ENCODE data around the gene SRPK3.

The SRPK3 gene

DNA sequence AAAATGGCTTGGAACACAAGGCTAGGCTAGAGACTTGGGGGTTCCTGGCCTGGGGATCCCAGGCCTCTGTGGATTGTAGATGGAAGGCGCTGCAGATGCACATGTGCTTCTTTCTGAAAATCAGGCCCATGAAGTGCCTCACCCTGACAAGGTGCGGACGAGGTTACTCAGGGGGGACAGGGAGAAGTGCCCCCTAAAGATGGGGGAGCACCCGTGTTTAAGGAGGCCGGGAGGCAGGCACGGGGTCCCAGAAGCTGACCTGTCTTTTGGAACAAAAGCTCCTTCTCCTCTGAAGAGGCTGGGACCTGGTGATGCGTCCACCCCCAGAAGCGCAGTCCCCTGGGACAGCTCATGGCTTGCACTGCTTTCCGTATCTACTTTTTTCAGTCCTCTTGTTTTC lies 47.1 kb downstream of the SRPK3 start:
- Histone ChIP-seq H4K20me1 (ENCODE audit: control insufficient read depth, insufficient read depth, low read depth, low read length) (no peaks in the 10 kb centered on the region), H3K27ac (ENCODE audit: low read depth, low read length) (no peak overlapping the region), H3F3A (ENCODE audit: control insufficient read depth, insufficient read depth) (no peaks in the 10 kb centered on the region), H3K36me3 (ENCODE audit: control insufficient read depth, low read length) (no peaks in the 10 kb centered on the region), H3K9me3 (ENCODE audit: control insufficient read depth, insufficient read depth, low read length) (no peaks in the 10 kb centered on the region), H3K27me3 (ENCODE audit: control insufficient read depth, low read length) (peaks cover 11% of the 10 kb centered on the region), H3K4me3 (ENCODE audit: low read length) (no peak overlapping the region), H3K4me1 (ENCODE audit: control insufficient read depth, low read length) (no peaks in the 10 kb centered on the region), H3K4me2 (ENCODE audit: low read length) (no peak overlapping the region), H3K9me2 (replicated peaks; ENCODE audit: control insufficient read depth, low read length) (no peaks in the 10 kb centered on the region), H3K79me2 (ENCODE audit: control insufficient read depth, low read length) (no peaks in the 10 kb centered on the region)
- TF ChIP-seq CTCF (IDR thresholded peaks at IDR 0.05; ENCODE audit: low read depth, low read length, poor library complexity, severe bottlenecking): no peak
- no peak for TF ChIP-seq EZH2phosphoT487 (IDR thresholded peaks at IDR 0.05; ENCODE audit: borderline replicate concordance, low read length)

GRCh38 chrX:153828308-153828707 lies 47.5 kb downstream of the SRPK3 start:
- H3K27me3 ChIP-seq (ENCODE audit: control insufficient read depth, low read length): peaks cover 11% of the 10 kb centered on the region
- no peaks in the 10 kb centered on the region for H3K9me2 ChIP-seq (replicated peaks; ENCODE audit: control insufficient read depth, low read length)
- no peaks in the 10 kb centered on the region for H3K9me3 ChIP-seq (ENCODE audit: control insufficient read depth, insufficient read depth, low read length)
- H3K4me2 ChIP-seq (ENCODE audit: low read length): no peak overlapping the region
- H3F3A ChIP-seq (ENCODE audit: control insufficient read depth, insufficient read depth): no peaks in the 10 kb centered on the region
- no peaks in the 10 kb centered on the region for H4K20me1 ChIP-seq (ENCODE audit: control insufficient read depth, insufficient read depth, low read depth, low read length)
- no peaks in the 10 kb centered on the region for H3K4me1 ChIP-seq (ENCODE audit: control insufficient read depth, low read length)
- no peaks in the 10 kb centered on the region for H3K36me3 ChIP-seq (ENCODE audit: control insufficient read depth, low read length)
- no peaks in the 10 kb centered on the region for H3K79me2 ChIP-seq (ENCODE audit: control insufficient read depth, low read length)
- H3K4me3 ChIP-seq (ENCODE audit: low read length): no peak overlapping the region
- TF ChIP-seq CTCF (IDR thresholded peaks at IDR 0.05; ENCODE audit: low read depth, low read length, poor library complexity, severe bottlenecking) (no peak), EZH2phosphoT487 (IDR thresholded peaks at IDR 0.05; ENCODE audit: borderline replicate concordance, low read length) (no peak)
- no peak overlapping the region for H3K27ac ChIP-seq (ENCODE audit: low read depth, low read length)

- Histone ChIP-seq H3K27me3 (ENCODE audit: control insufficient read depth, low read length) (peaks cover 11% of the 10 kb centered on the region), H3K4me1 (ENCODE audit: control insufficient read depth, low read length) (no peaks in the 10 kb centered on the region), H3K9me3 (ENCODE audit: control insufficient read depth, insufficient read depth, low read length) (no peaks in the 10 kb centered on the region), H3K36me3 (ENCODE audit: control insufficient read depth, low read length) (no peaks in the 10 kb centered on the region), H3K4me3 (ENCODE audit: low read length) (no peak overlapping the region), H3K9me2 (replicated peaks; ENCODE audit: control insufficient read depth, low read length) (no peaks in the 10 kb centered on the region), H4K20me1 (ENCODE audit: control insufficient read depth, insufficient read depth, low read depth, low read length) (no peaks in the 10 kb centered on the region), H3K27ac (ENCODE audit: low read depth, low read length) (no peak overlapping the region), H3F3A (ENCODE audit: control insufficient read depth, insufficient read depth) (no peaks in the 10 kb centered on the region), H3K4me2 (ENCODE audit: low read length) (no peak overlapping the region), H3K79me2 (ENCODE audit: control insufficient read depth, low read length) (no peaks in the 10 kb centered on the region)
- TF ChIP-seq EZH2phosphoT487 (IDR thresholded peaks at IDR 0.05; ENCODE audit: borderline replicate concordance, low read length) (no peak), CTCF (IDR thresholded peaks at IDR 0.05; ENCODE audit: low read depth, low read length, poor library complexity, severe bottlenecking) (no peak)
Observed at GRCh38 chrX:153828723-153829548, 48.1 kb downstream of the SRPK3 start.
